Fibroblast of the aortic adventitia (primary cell): ENCODE results near the gene TRIM49D1. TPM values are rescaled to one million over a fixed set of nuclear protein-coding genes. Genes with fewer than 3 reads are reported as not detected.
"Not testable (repeated sequence)": the region's sequence is repeated elsewhere in the genome, so short reads cannot be mapped to it uniquely, and the experiment has no call there.

Experiments
- DNase-seq: peaks from one replicate; pipeline ENCODE4 v3.0.0-alpha.2; 2010; ENCODE audit warnings: low read depth
- H3K4me3 ChIP-seq: 2 replicates; pipeline ENCODE4 v1.5.1; 2011; ENCODE audit warnings: low read depth, mild to moderate bottlenecking, control low read depth, low read length, moderate library complexity
- small RNA-seq: library from RNA; depleted of rRNA; stranded (forward); fragments of <200 nt; gene quantifications from one replicate; pipeline ENCODE3, GENCODE V24; 2012
- total RNA-seq: library from RNA; depleted of rRNA; stranded (reverse); fragments of >200 nt; gene quantifications from 2 replicates; pipeline ENCODE4 v1.2.3, GENCODE V29; 2012; ENCODE audit warnings: low replicate concordance
- TF ChIP-seq, protein P1 (sequence below): IDR thresholded peaks from 2 replicates; pipeline ENCODE4 v1.5.1; 2011; ENCODE audit warnings: mild to moderate bottlenecking, low read length, control low read depth, inconsistent platforms; ENCODE audit not compliant: insufficient read depth

The TRIM49D1 gene, protein sequence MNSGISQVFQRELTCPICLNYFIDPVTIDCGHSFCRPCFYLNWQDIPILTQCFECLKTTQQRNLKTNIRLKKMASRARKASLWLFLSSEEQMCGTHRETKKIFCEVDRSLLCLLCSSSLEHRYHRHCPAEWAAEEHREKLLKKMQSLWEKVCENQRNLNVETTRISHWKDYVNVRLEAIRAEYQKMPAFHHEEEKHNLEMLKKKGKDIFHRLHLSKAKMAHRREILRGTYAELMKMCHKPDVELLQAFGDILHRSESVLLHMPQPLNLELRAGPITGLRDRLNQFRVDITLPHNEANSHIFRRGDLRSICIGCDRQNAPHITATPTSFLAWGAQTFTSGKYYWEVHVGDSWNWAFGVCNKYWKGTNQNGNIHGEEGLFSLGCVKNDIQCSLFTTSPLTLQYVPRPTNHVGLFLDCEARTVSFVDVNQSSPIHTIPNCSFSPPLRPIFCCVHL
- not detected in 2 replicates for total RNA-seq

DNA sequence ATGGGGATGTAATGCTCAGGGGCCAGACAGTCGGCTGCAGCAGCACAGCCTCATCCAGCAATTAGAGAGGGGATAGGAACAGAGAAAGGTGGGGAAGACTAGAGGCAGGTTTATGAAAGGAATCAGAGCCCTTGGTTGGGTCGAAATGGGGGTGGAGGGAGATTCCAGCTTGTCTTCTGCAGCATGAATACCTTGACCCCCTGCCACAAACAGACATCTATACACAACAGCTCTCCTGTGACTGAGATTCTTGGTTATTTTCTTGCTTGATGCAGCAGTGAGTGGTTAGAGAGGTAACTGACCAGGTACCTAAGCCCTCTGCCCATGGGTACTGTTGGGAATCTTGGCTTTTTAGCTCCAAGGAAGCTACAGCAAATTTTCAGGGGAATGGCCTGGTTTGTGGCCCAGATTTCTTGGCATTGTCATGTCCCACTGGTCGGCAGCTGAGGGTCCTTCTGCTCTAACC, at the start of gene TRIM49D1:
Gene TRIM49D1, minus strand, starts transcription at position 51 of the 466 bp plus-strand sequence. CDS start 4,535 bp downstream, outside the sequence.
- no peak within 1 kb of the TSS for H3K4me3 ChIP-seq
- DNase-seq, result no peak
- TF ChIP-seq, protein P1, sequence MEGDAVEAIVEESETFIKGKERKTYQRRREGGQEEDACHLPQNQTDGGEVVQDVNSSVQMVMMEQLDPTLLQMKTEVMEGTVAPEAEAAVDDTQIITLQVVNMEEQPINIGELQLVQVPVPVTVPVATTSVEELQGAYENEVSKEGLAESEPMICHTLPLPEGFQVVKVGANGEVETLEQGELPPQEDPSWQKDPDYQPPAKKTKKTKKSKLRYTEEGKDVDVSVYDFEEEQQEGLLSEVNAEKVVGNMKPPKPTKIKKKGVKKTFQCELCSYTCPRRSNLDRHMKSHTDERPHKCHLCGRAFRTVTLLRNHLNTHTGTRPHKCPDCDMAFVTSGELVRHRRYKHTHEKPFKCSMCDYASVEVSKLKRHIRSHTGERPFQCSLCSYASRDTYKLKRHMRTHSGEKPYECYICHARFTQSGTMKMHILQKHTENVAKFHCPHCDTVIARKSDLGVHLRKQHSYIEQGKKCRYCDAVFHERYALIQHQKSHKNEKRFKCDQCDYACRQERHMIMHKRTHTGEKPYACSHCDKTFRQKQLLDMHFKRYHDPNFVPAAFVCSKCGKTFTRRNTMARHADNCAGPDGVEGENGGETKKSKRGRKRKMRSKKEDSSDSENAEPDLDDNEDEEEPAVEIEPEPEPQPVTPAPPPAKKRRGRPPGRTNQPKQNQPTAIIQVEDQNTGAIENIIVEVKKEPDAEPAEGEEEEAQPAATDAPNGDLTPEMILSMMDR, result no peak

DNA sequence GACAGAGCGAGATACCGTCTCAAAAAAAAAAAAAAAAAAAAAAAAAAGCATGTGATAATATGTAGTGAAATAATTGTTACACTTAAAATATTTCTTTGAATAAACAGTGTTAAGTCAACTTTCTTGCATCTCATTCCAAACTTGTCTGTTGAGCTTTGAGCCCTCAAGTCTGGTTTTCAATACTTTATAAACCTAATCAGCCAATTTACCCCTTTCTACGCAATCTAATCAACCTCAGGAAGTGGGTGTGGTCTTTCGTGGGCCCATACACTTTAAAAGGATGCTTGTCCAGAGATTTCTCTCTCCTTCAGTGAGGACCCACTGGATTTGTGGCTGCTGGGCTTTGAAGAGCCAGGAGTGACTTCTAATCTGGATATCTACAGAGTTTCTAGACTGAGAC, 43.7 kb upstream of the TRIM49D1 start, which contains the start of gene TRIM64:
Gene TRIM64, plus strand, starts transcription at position 301 of the 400 bp plus-strand sequence. CDS start 2,467 bp downstream, outside the sequence.
- not testable (repeated sequence) for H3K4me3 ChIP-seq, DNase-seq

DNA sequence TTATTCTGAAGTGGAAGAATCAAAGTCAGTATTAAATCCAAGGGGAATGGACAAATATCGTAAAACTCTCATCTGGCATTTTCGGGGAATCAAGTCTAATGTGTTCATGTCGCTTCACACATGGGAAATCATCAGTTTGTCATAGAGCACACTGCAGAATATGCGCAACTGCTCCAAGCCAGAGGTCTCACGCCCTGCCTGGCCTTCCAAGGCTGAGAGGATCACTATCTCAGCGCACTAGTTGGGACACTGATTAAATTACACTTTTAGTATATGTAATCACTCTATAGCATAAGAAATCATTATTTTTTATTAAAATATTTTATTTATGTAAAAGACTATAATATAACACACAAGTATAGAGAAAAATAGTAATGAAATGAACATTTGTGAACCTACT, 38.8 kb upstream of the TRIM49D1 start:
- DNase-seq, H3K4me3 ChIP-seq: not testable (repeated sequence)

DNA sequence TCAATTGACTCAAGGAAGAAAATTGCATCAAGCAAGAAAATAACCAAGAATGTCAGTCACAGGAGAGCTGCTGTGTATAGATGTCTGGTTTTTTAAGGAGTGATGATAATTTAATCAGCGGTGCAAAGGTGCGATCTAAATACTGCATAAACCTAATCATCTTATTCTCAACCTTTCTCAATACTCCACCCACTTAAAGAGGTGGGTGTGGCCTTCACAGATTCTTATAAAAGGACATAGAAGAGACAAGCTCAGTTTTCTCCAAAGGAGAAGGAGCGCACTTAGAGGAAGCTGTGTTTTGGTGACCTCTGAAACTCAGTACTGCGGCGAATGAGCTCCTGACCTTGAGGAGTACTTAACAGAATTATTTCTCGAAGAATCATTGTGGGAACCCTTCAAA, 1.7 kb upstream of the TRIM49D1 start, which contains the start of gene TRIM49D2:
Gene TRIM49D2, plus strand, starts transcription at position 301 of the 400 bp plus-strand sequence. CDS start 2,698 bp downstream, outside the sequence.
- not testable (repeated sequence) for DNase-seq, H3K4me3 ChIP-seq

DNA sequence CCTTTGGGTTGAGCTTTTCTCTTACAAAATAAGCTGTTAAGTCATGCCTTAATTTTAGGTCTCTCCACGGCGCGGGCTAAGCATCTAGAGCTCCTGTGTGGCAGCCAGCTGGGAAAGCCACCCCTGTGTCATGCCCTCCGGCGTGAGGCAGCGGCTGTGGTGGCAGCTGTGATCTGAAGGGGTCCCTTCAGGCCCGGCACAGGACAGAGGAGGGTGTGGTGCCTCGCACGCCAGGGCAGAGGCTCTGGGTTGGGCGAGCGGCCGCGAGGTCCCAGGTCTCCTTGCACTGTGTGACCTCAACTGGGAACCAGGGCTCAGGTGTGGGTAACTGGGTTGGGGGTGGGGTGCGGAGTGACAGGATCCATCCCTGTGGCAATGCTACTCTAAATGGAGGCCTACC, 21.2 kb downstream of the TRIM49D1 start:
- not testable (repeated sequence) for DNase-seq, H3K4me3 ChIP-seq

DNA sequence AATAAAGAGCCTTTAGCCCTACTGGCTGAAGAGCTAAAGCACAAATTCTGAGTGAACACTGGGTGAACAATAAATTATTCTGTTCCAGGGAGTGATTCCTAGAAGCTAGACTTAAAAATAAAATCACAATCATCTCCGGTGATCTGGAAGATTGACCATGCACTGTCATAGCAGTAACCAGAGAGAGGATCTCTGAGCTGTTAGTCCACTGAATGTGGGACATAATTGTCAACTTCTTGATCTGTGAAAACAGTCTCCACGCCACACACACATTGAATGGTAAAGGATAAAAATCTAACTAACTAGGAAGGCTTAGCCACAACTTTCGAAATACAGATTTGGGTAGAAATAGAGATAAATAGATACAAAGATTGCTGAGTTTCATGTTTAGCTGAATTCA, 28.8 kb downstream of the TRIM49D1 start:
- H3K4me3 ChIP-seq, DNase-seq: not testable (repeated sequence)

DNA sequence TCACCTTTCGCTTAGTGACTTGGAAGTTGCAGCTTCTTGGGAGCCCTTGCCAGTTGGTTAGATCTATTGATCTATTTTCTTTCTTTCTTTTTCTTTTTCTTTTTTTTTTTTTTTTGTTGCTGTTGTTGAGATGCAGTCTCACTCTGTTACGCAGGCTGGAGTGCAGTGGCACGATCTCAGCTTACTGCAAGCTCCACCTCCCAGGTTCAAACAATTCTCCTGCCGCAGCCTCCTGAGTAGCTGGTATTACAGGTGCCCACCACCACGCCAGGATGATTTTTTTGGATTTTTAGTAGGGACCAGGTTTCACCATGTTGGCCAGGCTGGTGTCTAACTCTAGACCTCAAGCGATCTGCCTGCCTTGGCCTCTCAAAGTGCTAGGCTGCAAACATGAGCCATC, 44.5 kb downstream of the TRIM49D1 start:
- not testable (repeated sequence) for H3K4me3 ChIP-seq, DNase-seq

- not testable (repeated sequence) for H3K4me3 ChIP-seq, DNase-seq
Measured at GRCh38 chr11:89872588-89872987, 49.5 kb downstream of the TRIM49D1 start.

DNA sequence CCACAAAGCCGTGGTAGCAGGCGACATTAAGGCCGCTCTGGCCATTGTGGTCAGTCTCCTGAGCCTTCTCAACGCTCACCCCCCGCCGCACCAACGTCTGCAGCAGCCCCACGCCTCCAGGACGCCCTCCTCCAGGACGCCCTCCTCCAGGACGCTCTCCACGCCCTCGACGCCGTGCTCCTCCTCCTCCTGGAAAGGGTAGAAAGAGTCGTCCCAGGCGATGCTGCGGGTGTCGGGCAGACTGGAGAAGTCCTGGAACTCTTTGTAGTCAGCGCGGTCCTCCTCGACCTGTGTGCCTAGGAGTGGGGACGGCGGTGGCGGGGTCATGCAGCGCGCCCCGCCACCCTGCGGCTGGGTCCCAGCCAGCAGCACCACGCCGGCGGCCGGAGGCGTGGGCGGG, 56.8 kb downstream of the TRIM49D1 start:
- not testable (repeated sequence) for H3K4me3 ChIP-seq, DNase-seq

- not testable (repeated sequence) for H3K4me3 ChIP-seq, DNase-seq
Measured at GRCh38 chr11:89863906-89864704, 57.9 kb downstream of the TRIM49D1 start.

Small RNA genes lying within 50 kb of the gene (small RNA-seq; reads per million reads assigned to genes)
- not detected for gene AP004607.1

Other genes with a start within 250 kb of the TRIM49D1 start
- gene TRIM77, start 211.9 kb downstream of the TRIM49D1 start, total RNA-seq, result not detected in 2 replicates
- gene TRIM49, start 113.7 kb downstream of the TRIM49D1 start, total RNA-seq, result not detected in 2 replicates
- not detected in 2 replicates for gene TRIM64B, start 43.8 kb downstream of the TRIM49D1 start, total RNA-seq
- gene TRIM49D2, start 1.8 kb upstream of the TRIM49D1 start, total RNA-seq, result not detected in 2 replicates
- gene TRIM64, start 43.8 kb upstream of the TRIM49D1 start, total RNA-seq, result not detected in 2 replicates
- not detected in 2 replicates for gene TRIM49C, start 108.9 kb upstream of the TRIM49D1 start, total RNA-seq
- not detected in 2 replicates for gene UBTFL1, start 163.7 kb upstream of the TRIM49D1 start, total RNA-seq
- 3.7 and 7.9 TPM in 2 replicates for gene NAALAD2, start 212.4 kb upstream of the TRIM49D1 start, total RNA-seq